NCI-H2029 treated with DMSO at 0.1 percent for 48 hours (cell line): ENCODE measurements around the gene POFUT2.

ENCODE experiments used
- DNase-seq: peaks from one replicate; lab custom pipeline; 2025; lab: John Stamatoyannopoulos, UW

POFUT2 gene, protein sequence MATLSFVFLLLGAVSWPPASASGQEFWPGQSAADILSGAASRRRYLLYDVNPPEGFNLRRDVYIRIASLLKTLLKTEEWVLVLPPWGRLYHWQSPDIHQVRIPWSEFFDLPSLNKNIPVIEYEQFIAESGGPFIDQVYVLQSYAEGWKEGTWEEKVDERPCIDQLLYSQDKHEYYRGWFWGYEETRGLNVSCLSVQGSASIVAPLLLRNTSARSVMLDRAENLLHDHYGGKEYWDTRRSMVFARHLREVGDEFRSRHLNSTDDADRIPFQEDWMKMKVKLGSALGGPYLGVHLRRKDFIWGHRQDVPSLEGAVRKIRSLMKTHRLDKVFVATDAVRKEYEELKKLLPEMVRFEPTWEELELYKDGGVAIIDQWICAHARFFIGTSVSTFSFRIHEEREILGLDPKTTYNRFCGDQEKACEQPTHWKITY

GRCh38 chr21:45287438-45288391 lies at the start of gene POFUT2:
Gene POFUT2 (minus strand): TSS chr21:45287895. CDS start chr21:45287871, 24 bp downstream.
- DNase-seq, result peak; percentile 58

DNA sequence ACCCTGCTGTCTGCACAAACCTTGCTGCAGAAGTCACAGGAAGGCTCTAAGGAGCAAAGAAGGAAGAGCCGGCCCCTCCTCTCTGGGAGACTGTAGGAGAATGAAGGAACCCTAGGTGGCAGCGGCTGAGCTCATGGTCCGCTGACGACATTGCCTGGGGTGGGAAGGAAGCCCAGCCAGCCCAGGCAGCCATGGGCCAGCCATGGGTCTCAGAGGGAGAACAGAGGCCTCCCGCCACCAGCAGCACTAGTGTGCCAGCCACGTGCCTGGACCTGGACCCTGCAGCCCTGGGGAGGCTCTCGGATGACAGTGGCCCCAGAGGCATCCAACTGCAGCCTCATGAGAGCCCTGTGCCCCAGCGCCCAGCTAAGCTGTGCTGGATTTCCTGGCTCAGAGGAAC lies 49.2 kb upstream of the POFUT2 start:
- no peak for DNase-seq

DNA sequence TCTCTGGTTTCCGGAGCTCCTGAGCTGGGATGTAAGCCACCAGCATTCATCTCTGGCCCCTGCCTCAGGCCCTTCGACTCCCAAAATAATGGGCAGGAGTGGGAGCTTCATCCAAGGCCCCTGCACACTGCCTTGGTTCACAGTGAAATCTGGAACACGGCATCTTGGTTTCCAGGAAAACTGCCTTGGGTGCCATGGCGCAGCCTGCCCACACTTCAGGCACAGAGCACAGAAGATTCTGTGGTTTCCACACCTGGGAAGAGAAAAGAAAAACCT lies 48.8 kb upstream of the POFUT2 start:
- no peak for DNase-seq

DNA sequence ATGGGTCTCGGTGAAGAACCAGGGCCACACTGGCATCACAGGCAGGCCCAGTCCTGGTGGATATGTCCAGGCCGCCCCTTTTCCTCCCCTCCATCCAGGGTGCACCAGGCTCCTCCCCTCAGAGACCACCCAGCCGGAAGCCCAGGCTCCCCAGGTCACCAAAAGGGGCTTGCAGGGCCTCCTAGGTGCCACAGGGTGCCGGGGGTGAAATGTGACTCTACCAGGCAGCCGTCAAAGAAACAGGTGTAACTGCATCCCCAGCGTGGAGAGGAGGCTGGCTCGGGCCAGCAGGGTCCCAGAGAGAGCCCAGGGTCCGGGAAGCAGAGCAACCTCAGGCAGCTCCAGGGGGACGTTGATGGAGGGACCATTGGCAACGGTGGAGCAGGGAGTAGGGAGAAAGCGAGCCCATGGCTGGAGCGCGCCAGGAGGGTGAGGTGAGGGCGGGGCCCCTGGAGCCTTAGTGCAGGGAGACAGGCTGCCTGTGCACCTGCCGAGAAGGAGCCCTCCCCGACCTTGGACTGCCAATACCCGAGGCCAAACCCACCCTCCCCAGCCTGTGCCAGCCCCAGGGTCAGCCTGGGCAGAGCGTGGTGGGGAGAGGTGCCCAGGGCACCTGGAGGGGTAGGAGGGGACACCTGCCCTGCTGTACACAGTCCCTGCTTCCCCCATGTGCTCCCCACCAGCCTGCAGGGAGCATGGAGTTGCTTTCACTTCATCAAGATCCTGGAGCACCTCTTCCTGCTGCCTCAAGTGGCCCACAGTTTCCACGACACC lies 48.3 kb upstream of the POFUT2 start:
- DNase-seq, result no peak

- DNase-seq, result no peak
Observed at GRCh38 chr21:45335151-45335760, 47.6 kb upstream of the POFUT2 start.

DNA sequence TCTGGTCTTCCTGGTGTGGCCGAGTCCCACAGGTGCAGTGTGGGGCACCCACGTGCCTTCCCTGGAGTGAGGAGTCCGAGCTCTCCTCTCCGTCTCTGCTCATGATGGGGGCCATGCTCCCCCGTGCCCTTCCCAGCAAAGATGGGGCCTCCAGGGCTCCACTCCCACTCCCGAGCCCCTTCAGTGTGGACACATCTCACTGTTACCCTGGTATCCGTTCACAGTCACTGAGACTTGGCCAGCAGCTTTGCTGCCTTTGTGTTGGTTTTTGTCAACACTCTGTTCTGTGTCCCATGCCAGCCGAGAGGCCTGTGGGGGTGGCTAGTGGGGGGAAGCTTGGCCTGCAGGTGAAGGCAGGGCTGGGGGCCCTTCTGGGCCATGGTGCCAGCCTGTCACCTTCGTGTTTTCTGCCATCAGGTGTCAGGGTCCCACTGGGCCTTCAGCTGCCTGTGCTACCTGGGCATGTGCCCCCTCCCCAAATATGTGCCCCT lies 46.9 kb upstream of the POFUT2 start:
- DNase-seq, result no peak

GRCh38 chr21:45334134-45334533 lies 46.4 kb upstream of the POFUT2 start:
- no peak for DNase-seq

- DNase-seq, result no peak
Observed at GRCh38 chr21:45333583-45334121, 46.0 kb upstream of the POFUT2 start.

GRCh38 chr21:45332981-45333582 lies 45.4 kb upstream of the POFUT2 start:
- DNase-seq, result no peak

DNA sequence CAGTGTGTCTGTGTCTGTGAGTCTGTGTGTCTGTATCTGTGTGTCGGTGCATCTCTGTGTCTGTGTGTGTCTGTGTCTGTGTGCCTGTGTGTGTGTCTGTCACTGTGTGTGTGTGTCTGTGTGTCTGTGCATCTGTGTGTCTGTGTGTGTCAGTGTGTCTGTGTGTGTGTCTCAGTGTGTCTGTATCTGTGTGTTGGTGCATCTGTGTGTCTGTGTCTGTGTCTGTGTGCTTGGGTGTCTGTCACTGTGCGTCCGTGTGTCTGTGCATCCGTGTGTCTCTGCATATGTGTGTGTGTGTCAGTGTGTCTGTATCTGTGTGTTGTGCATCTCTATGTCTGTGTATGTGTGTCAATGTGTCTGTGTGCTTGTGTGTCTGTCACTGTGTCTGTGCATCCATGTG lies 44.7 kb upstream of the POFUT2 start:
- no peak for DNase-seq

DNA sequence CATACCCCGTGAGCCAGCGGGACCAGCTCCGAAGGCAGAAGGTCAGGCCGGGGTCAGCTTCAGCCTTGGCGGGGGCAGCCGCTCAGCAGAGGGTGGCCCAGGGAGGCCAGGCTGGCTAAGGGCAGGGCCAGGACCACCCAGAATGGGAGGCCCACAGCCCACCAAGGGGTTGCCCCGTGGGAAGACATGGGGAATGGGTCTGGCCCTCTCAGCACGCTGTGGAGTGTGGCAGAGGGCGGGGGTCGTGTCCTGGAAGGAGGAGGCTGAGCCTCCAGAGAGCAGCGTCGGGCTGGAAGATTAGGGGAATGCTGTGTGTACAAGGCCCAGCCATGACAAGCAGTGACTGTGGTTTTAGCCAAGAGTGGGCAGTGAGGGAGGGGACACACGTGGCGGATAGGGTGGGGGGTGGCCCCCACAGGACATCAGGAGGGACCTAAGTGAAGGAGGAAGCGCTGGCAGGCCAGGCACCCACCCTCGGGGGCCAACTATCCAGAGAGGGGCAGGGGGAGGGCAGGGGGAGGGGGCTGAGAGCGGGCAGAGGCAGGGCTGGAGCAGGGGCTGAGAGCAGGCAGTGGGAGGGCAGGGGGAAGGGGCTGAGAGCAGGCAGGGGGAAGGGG lies 43.9 kb upstream of the POFUT2 start:
- no peak for DNase-seq

DNA sequence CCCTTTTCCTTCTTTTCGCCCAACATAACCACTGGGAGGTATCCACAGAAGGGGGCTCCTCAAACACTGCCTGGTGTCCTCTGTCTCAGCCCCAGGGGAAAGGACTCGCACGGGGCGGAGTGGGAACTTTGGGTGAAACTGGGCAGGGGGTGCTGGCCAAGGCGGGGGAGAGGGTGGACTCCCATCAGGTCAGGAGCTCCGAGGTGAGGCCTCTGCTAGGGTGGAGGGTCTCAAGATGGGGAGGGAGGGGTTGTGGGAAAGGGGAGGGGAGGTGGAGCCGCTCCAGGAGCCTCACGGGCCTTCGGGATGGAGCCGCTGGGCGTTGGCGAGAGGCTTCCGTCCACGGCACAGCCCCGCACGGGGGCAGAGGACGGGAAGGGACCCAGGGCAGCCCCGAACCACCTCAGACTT lies 43.2 kb upstream of the POFUT2 start:
- DNase-seq, result no peak

- DNase-seq, result peak; percentile 32
Observed at GRCh38 chr21:45330075-45330781, 42.5 kb upstream of the POFUT2 start.

- no peak for DNase-seq
Observed at GRCh38 chr21:45329261-45330074, 41.8 kb upstream of the POFUT2 start.

DNA sequence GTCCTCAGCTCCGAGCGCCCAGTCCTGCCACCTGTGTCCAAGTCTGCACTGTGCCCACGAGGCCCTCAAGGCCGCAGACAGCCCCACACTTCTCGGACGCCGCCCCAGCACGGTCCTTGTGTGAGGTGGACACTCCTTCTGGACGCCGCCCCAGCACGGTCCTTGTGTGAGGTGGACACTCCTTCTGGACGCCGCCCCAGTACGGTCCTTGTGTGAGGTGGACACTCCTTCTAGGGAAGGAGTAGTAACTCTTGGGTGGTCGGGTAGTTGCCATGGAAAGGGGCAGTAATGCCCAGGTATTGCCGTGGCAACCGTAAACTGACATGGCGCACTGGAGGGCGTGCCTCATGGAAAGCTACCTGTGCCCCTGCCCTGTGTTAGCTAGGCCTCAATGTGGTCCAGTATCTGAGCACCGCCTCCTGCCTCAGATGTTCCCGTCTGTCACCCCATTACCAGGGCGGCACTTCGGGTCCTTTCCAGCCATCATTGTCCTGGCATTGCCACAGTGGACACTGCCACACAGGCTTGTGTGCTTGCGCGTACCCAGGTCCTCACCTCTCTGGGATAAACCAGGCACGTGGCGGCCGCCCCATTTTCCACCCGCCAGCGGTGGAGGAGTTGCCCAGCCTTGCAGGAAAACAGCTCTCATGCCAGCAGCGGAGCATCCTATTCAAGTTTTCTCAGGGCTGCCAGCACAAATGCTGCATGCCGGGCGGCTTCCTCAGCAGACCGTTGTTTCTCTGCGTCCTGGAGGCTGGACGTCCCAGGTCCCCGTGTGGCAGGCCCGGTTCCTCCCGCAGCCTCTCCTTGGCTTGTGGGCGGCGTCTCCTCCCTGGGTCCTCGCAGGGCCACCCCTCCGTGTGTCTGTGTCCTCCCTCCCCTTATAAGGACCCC lies 40.8 kb upstream of the POFUT2 start:
- no peak for DNase-seq

GRCh38 chr21:45327441-45328197 lies 39.9 kb upstream of the POFUT2 start:
- DNase-seq, result no peak

- DNase-seq, result no peak
Observed at GRCh38 chr21:45326891-45327440, 39.3 kb upstream of the POFUT2 start.
